Measurements from ENCODE around the gene TMEM141.
"Not testable (repeated sequence)": the region's sequence is repeated elsewhere in the genome, so short reads cannot be mapped to it uniquely, and the experiment has no call there.

TMEM141 gene

DNA sequence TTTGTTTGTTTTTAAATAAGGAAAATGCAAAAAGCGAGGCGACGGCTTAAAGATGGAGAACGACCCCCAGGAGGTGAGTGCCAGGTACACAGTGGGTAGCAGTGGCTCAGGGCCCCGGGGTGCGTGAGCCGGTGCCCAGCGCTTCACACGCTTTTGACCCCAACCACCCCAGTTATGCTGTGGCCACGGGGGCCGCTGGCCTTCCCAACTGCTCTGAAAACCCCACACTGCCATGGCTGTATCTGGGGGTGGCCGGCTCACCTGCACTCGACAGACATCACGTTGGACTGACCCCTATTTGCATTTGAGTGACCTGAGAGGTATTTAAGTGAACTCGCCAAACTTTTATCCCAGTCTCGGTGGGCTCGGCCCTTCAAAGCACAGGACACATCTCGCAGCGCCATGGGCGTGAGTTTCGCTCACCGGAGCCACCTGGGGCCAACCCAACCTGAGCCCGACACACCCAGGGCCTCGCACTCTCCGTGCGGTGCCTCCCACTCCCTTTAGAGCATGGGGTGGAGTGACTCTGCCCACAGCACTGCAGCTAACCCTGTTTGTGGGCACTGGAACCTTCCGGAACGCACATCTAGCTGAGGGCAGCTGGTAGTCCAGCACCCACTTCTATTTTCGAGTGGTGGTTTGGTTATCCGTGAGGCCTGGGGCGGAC, 37.5 kb downstream of the TMEM141 start:
- no peak for DNase-seq (ENCODE audit: extremely low read depth, low read depth)
- TF ChIP-seq, protein P1, sequence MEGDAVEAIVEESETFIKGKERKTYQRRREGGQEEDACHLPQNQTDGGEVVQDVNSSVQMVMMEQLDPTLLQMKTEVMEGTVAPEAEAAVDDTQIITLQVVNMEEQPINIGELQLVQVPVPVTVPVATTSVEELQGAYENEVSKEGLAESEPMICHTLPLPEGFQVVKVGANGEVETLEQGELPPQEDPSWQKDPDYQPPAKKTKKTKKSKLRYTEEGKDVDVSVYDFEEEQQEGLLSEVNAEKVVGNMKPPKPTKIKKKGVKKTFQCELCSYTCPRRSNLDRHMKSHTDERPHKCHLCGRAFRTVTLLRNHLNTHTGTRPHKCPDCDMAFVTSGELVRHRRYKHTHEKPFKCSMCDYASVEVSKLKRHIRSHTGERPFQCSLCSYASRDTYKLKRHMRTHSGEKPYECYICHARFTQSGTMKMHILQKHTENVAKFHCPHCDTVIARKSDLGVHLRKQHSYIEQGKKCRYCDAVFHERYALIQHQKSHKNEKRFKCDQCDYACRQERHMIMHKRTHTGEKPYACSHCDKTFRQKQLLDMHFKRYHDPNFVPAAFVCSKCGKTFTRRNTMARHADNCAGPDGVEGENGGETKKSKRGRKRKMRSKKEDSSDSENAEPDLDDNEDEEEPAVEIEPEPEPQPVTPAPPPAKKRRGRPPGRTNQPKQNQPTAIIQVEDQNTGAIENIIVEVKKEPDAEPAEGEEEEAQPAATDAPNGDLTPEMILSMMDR (IDR thresholded peaks at IDR 0.05; ENCODE audit: low read depth, low read length), result no peak

DNA sequence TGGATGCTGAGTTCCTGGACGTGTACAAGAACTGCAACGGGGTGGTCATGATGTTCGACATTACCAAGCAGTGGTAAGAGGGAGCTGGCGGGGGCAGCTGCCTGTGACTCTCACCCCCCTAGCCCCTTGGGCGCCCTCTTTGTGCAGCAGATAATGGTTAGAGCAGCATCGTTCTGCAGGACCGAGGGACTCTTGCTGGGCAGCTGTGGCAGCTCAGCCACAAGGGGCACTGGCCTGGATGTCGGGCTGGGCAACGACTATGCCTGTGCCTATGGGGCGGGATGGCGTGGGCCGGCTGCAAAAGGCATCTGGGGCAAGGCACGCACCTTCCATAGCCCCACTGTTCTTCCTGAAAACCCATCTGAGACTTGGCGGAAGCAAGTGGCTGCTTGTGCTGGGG, 38.3 kb downstream of the TMEM141 start:
- no peak for DNase-seq (ENCODE audit: extremely low read depth, low read depth)

DNA sequence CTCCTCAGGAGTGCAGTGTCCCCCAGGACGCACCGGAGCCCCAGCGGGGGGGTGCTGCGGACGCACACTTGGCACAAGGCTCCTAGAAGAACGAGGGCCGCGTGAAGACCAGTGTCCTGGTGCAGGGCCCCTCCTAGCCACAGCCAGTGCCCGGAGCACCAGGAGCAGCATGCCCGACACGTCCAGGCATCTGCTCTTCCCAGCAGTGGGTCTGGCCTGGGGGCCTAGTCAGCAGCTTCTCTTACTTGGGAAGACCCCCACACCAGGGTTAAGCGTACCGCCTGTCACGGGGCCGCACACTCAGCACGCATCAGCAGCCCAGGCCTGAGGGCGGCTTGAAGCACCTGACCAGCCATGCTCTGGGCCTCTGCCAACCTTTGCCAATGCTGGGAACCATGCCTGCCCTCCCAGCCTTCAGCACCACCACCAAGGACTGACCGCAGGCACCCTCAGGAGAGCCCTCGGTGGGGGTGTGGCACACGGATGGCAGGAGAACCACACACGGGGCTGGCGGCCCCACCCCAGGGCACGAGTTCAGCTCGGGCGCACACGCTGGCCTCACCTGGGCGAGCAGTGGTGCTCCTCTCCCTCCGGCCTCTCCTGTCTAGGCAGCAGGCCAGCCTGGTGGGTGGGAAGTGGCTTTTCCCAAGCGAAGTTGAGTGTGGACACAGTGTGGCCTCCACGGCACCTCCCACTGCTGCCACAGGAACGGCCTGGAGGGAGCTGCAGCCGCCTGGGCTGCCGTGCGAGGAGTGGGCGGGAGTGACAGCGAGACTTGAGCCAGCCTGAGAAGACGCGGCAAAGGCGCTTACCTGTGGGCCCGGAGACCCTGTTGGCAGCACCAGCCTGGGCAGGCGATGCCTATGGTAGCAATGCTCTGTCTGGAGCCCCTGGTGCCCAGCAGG, 39.1 kb downstream of the TMEM141 start:
- TF ChIP-seq, protein P1 (IDR thresholded peaks at IDR 0.05; ENCODE audit: low read depth, low read length), result no peak
- DNase-seq (ENCODE audit: extremely low read depth, low read depth), result no peak

More for the DNA sequence above, 38.3 kb downstream of the TMEM141 start:
- TF ChIP-seq, protein P1 (IDR thresholded peaks at IDR 0.05; ENCODE audit: low read depth, low read length), result no peak

DNA sequence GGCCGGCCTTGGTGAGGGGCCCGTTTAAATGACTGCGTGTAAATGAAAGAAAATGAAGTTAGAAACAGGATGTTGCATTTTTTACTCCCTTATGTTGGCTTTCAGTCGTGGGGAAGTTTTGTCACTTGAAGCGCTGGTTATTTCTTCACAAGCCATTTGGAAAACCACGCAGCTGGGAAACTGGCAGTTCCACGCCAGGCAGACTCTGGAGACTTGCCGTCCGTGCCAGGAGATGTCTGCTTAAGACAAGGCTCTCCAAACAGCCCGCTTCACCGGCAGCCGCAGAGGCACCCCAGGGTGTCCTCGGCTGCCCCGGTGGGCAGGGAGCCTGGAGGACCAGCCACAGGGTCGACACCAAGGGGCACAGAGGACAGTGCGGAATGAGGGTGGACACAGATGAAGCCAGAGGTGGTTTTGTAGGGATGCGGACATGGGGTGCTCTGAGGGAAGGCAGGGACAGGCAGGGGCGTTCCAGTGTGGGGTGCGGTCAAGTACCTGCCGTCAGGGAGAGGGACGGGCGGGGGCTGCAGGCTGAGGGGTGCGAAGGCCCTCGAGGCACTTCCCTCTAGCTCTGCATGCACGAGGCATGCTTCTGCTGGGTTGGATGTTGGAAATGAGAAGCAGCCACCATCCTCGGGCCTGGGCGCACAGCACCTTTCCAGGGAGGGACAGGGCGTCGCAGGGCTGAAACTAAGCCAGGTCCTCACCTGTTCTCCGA, 40.0 kb downstream of the TMEM141 start:
- DNase-seq (ENCODE audit: extremely low read depth, low read depth), result no peak
- TF ChIP-seq, protein P1 (IDR thresholded peaks at IDR 0.05; ENCODE audit: low read depth, low read length), result no peak

DNA sequence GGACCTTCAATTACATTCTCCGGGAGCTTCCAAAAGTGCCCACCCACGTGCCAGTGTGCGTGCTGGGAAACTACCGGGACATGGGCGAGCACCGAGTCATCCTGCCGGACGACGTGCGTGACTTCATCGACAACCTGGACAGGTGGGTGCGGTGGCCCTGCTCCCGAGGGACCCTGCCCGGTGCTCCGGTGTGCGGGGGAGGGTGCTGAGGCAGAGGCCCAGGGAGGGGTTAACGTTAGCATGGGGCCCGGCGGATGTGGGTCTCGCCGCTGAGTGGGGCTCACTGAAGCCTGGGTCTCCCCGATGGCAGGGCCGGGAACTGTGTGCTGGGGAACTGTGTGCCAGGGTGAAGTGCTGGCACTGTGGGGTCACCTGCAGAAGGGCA, 40.6 kb downstream of the TMEM141 start:
- no peak for DNase-seq (ENCODE audit: extremely low read depth, low read depth)
- TF ChIP-seq, protein P1 (IDR thresholded peaks at IDR 0.05; ENCODE audit: low read depth, low read length), result no peak

DNA sequence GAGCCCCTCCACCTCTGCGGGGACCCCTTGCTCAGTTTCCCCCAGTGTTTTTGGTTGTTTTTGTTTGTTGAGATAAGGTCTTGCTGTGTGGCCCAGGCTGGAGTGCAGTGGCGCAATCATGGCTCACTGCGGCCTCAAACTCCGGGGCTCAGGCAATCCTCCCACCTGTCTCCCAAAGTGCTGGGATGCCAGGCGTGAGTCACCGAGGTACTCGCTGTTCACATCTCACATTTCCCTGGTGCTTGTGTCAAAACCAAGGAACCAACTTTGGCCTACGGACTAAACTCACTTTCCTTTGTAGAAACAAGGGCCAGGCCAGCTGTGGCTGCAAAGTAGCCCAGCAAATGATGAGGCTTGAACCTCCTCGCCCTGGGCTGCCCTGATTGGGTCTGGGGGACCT, 41.4 kb downstream of the TMEM141 start:
- DNase-seq (ENCODE audit: extremely low read depth, low read depth), result no peak
- TF ChIP-seq, protein P1 (IDR thresholded peaks at IDR 0.05; ENCODE audit: low read depth, low read length), result no peak

DNA sequence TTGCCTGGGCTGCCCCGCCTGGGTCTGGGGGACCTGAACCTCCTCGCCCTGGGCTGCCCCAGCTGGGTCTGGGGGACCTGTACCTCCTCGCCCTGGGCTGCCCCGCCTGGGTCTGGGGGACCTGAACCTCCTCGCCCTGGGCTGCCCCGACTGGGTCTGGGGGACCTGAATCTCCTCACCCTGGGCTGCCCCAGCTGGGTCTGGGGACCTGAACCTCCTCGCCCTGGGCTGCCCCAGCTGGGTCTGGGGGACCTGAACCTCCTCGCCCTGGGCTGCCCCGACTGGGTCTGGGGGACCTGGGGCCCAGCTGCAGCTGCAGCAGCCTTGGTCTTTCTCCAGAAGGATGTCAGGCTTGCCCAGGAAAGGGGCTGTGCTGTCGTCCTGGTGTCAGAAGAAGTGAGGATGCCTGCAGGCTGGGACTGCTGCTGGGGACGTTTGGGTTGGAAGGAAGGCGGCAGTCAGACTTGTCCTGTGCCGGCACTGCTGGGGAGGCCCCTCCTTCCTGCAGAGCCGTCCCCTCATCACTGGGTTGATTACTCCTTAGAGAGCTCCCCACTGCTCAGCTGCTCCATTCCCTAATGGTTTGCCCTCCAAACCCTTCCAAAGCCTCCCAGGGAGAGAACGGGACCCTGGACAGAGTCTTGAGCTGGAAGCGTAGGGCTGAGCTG, 42.4 kb downstream of the TMEM141 start:
- DNase-seq (ENCODE audit: extremely low read depth, low read depth), result not testable (repeated sequence)
